H9 (cell line): ENCODE measurements around the gene DIAPH2. TPM values are rescaled to one million over a fixed set of nuclear protein-coding genes. Genes with fewer than 3 reads are reported as not detected.
A peak's percentile ranks its signal among the peaks of the same experiment; 100 is the strongest.

ENCODE experiments used
- DNase-seq: peaks from one replicate; pipeline ENCODE4 v3.0.0-alpha.2; 2017
- H2AFZ ChIP-seq: one replicate; pipeline ENCODE4 v1.6.1; 2013; ENCODE audit warnings: mild to moderate bottlenecking, low read length, control low read depth, moderate library complexity
- H2AK5ac ChIP-seq: 2 replicates; pipeline ENCODE4 v1.6.1; 2013; ENCODE audit warnings: low read length, control low read depth, mixed read lengths; ENCODE audit not compliant: insufficient read length
- H2BK120ac ChIP-seq: one replicate; pipeline ENCODE4 v1.6.1; 2013; ENCODE audit warnings: low read depth, mild to moderate bottlenecking, low read length, control low read depth, inconsistent platforms; ENCODE audit not compliant: poor library complexity, severe bottlenecking
- H2BK12ac ChIP-seq: 2 replicates; pipeline ENCODE4 v1.6.1; 2013; ENCODE audit warnings: low read length, control low read depth, mixed read lengths, low read depth; ENCODE audit not compliant: insufficient read length
- H2BK15ac ChIP-seq: 2 replicates; pipeline ENCODE4 v1.6.1; 2013; ENCODE audit warnings: low read depth, low read length, control low read depth
- H2BK20ac ChIP-seq: one replicate; pipeline ENCODE4 v1.6.1; 2013; ENCODE audit warnings: low read depth, mild to moderate bottlenecking, low read length, control low read depth, inconsistent platforms; ENCODE audit not compliant: poor library complexity, severe bottlenecking
- H2BK5ac ChIP-seq: 2 replicates; pipeline ENCODE4 v1.6.1; 2013; ENCODE audit warnings: low read length, control low read depth, mixed read lengths; ENCODE audit not compliant: insufficient read length
- H3K14ac ChIP-seq: 2 replicates; pipeline ENCODE4 v1.6.1; 2013; ENCODE audit warnings: low read length, control low read depth; ENCODE audit not compliant: insufficient read depth
- H3K18ac ChIP-seq: 2 replicates; pipeline ENCODE4 v1.6.1; 2013; ENCODE audit warnings: low read depth, mild to moderate bottlenecking, mixed read lengths, low read length, control low read depth; ENCODE audit not compliant: insufficient read length
- H3K23ac ChIP-seq: 2 replicates; pipeline ENCODE4 v1.6.1; 2013; ENCODE audit warnings: low read length, control low read depth, mixed read lengths, low read depth; ENCODE audit not compliant: insufficient read length
- H3K23me2 ChIP-seq: 2 replicates; pipeline ENCODE4 v1.6.1; 2013; ENCODE audit warnings: low read depth, mild to moderate bottlenecking, mixed read lengths, low read length, control low read depth; ENCODE audit not compliant: insufficient read length, poor library complexity, severe bottlenecking
- H3K27ac ChIP-seq: 2 replicates; pipeline ENCODE4 v1.5.1; 2013; ENCODE audit warnings: low read length, control low read depth, mixed read lengths, low read depth; ENCODE audit not compliant: insufficient read length
- H3K27me3 ChIP-seq: 2 replicates; pipeline ENCODE4 v1.6.1; 2013; ENCODE audit warnings: low read length, control low read depth, inconsistent platforms; ENCODE audit not compliant: insufficient read depth
- H3K4ac ChIP-seq: 2 replicates; pipeline ENCODE4 v1.6.1; 2013; ENCODE audit warnings: low read depth, mild to moderate bottlenecking, control low read depth, inconsistent platforms, low read length, moderate library complexity
- H3K4me1 ChIP-seq: 2 replicates; pipeline ENCODE4 v1.6.1; 2013; ENCODE audit warnings: low read length, control low read depth, inconsistent platforms; ENCODE audit not compliant: insufficient read depth
- H3K4me2 ChIP-seq: 2 replicates; pipeline ENCODE4 v1.6.1; 2013; ENCODE audit warnings: low read length, control low read depth, mixed read lengths; ENCODE audit not compliant: insufficient read length, insufficient read depth
- H3K56ac ChIP-seq: 2 replicates; pipeline ENCODE4 v1.6.1; 2013; ENCODE audit warnings: low read depth, mild to moderate bottlenecking, mixed read lengths, low read length, control low read depth; ENCODE audit not compliant: insufficient read length
- H3K79me1 ChIP-seq: 2 replicates; pipeline ENCODE4 v1.6.1; 2013; ENCODE audit warnings: low read depth, mild to moderate bottlenecking, moderate library complexity, low read length, control low read depth, inconsistent platforms; ENCODE audit not compliant: insufficient read depth, poor library complexity, severe bottlenecking
- H3K79me2 ChIP-seq: 2 replicates; pipeline ENCODE4 v1.6.1; 2013; ENCODE audit warnings: low read length, control low read depth, inconsistent platforms; ENCODE audit not compliant: insufficient read depth
- H3K9ac ChIP-seq: 2 replicates; pipeline ENCODE4 v1.6.1; 2013; ENCODE audit warnings: low read length, control low read depth, mixed read lengths; ENCODE audit not compliant: insufficient read length; ENCODE audit errors: extremely low read depth
- H3K9me3 ChIP-seq: one replicate; pipeline ENCODE4 v1.6.1; 2013; ENCODE audit warnings: low read depth, low read length, inconsistent platforms; ENCODE audit not compliant: control insufficient read depth
- H3T11ph ChIP-seq: one replicate; pipeline ENCODE4 v1.6.1; 2013; ENCODE audit warnings: mild to moderate bottlenecking, low read length, control low read depth, inconsistent platforms
- H4K20me1 ChIP-seq: one replicate; pipeline ENCODE4 v1.6.1; 2013; ENCODE audit not compliant: control insufficient read depth, insufficient read length, insufficient read depth
- H4K5ac ChIP-seq: 2 replicates; pipeline ENCODE4 v1.6.1; 2013; ENCODE audit warnings: low read depth, mild to moderate bottlenecking, mixed read lengths, low read length, control low read depth; ENCODE audit not compliant: insufficient read length
- H4K8ac ChIP-seq: replicated peaks from 2 replicates; pipeline ENCODE4 v1.6.1; 2013; ENCODE audit warnings: low read length, control low read depth, mixed read lengths, low read depth; ENCODE audit not compliant: insufficient read length
- H4K91ac ChIP-seq: 2 replicates; pipeline ENCODE4 v1.6.1; 2013; ENCODE audit warnings: low read depth, mild to moderate bottlenecking, moderate library complexity, mixed read lengths, low read length, control low read depth; ENCODE audit not compliant: insufficient read length
- H3K27ac Mint-ChIP-seq, 3 experiments: 2 replicates in 2 of 3; 3 replicates in 1 of 3; pipeline ENCODE4 v1.8.0; 2020 to 2021; ENCODE audit warnings: mixed read lengths in 3 of 3, mild to moderate bottlenecking in 1 of 3, moderate library complexity in 1 of 3
- H3K27me3 Mint-ChIP-seq: 2 replicates; pipeline ENCODE4 v1.8.0; 2021; ENCODE audit warnings: low read depth, mild to moderate bottlenecking, moderate library complexity, mixed read lengths
- H3K36me3 Mint-ChIP-seq, 3 experiments: 2 replicates in 2 of 3; 3 replicates in 1 of 3; pipeline ENCODE4 v1.8.0; 2020 to 2021; ENCODE audit warnings: low read depth in 3 of 3, mixed read lengths in 3 of 3; ENCODE audit not compliant: insufficient read depth in 1 of 3
- H3K4me1 Mint-ChIP-seq, 2 experiments: 2 replicates each; pipeline ENCODE4 v1.8.0; 2020; ENCODE audit warnings: mixed read lengths in 2 of 2
- H3K4me3 Mint-ChIP-seq, 2 experiments: 2 replicates in 1 of 2; 3 replicates in 1 of 2; pipeline ENCODE4 v1.8.0; 2020 to 2021; ENCODE audit warnings: mild to moderate bottlenecking in 2 of 2, mixed read lengths in 2 of 2, moderate library complexity in 1 of 2
- H3K9me3 Mint-ChIP-seq, 2 experiments: 2 replicates in 1 of 2; 3 replicates in 1 of 2; pipeline ENCODE4 v1.8.0; 2020; ENCODE audit warnings: mild to moderate bottlenecking in 2 of 2, mixed read lengths in 2 of 2, moderate library complexity in 1 of 2
- CTCF ChIP-seq: fragments of 200-600 bp; sonication (generic); conservative IDR thresholded peaks from 3 replicates; pipeline ENCODE4 v1.8.0; 2021; ENCODE audit warnings: antibody characterized with exemption, mild to moderate bottlenecking
- WGBS: extraction: QIAGEN DNeasy Blood & Tissue Kit; methylation state at CpG from one replicate; pipeline ENCODE4 v1.1.7; 2013; ENCODE audit warnings: missing lambda C conversion rate, low lambda C conversion rate, mixed read lengths; ENCODE audit not compliant: insufficient read length; ENCODE audit errors: extremely low coverage; 5-methylcytosine and 5-hydroxymethylcytosine counted together
- total RNA-seq: library from RNA; stranded (reverse); gene quantifications from 2 replicates; pipeline ENCODE4 v1.2.1, GENCODE V29; 2021

The DIAPH2 gene
- total RNA-seq, 1 experiment from 2014 or later: 45.4 TPM

DNA sequence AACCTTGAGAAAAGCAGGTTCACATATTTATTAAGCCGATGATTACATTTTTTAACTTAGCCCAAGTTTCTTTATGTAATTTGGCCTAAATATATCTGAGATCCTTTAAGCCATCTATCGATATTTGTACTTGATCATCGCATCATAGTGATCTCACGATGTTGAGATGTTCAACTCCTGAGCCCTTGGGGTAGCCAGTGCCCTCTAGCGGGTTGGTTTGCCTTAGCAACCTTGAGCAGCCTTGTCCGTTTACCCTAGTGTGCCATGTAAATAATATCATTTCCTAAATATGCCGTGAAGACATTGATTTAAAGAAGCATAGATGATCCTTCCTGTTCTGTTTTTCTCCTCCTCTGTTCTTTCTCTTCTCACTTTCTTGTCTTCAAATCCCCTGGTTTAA is 631.3 kb downstream of the DIAPH2 start:
- no peak overlapping the region for H3K56ac ChIP-seq
- H3K79me1 ChIP-seq: peaks cover 6% of the 10 kb centered on the region
- H3K18ac ChIP-seq: no peak overlapping the region
- no peak overlapping the region for H2BK12ac ChIP-seq
- no peak overlapping the region for H2BK120ac ChIP-seq
- no peaks in the 10 kb centered on the region for H3K9me3 ChIP-seq
- H2BK5ac ChIP-seq: no peak overlapping the region
- TF ChIP-seq CTCF: peak; percentile 74
- H4K8ac ChIP-seq: no peak overlapping the region
- H3K4ac ChIP-seq: no peak overlapping the region
- H3K4me2 ChIP-seq: no peak overlapping the region
- peak; percentile 46 for DNase-seq
- WGBS: no CpG with 5 or more reads among the region's 7 CpGs
- H3K14ac ChIP-seq: no peak overlapping the region
- no peak overlapping the region for H3K27ac ChIP-seq
- no peak overlapping the region for H2AK5ac ChIP-seq
- no peak overlapping the region for H2BK20ac ChIP-seq
- no peak overlapping the region for H3K9ac ChIP-seq
- peaks cover 39 to 42% of the 10 kb centered on the region in 2 experiments for H3K4me1 Mint-ChIP-seq
- H2BK15ac ChIP-seq: no peak overlapping the region
- no peaks in the 10 kb centered on the region for H3K27me3 Mint-ChIP-seq
- peaks cover 6% of the 10 kb centered on the region; the same call in 1 of the 2 replicates for H3K4me1 ChIP-seq
- H3K23me2 ChIP-seq: no peaks in the 10 kb centered on the region
- no peaks in the 10 kb centered on the region for H4K20me1 ChIP-seq
- H4K5ac ChIP-seq: no peak overlapping the region
- H3K79me2 ChIP-seq: peaks cover 48% of the 10 kb centered on the region
- H3K9me3 Mint-ChIP-seq: 0 out of 5 replicates have a peak, but pooled peaks cover 0 to 4% of the 10 kb centered on the region in 2 experiments
- no peaks in the 10 kb centered on the region for H3K27me3 ChIP-seq
- no peak overlapping the region for H3T11ph ChIP-seq
- H2AFZ ChIP-seq: no peak overlapping the region
- no peak overlapping the region for H4K91ac ChIP-seq
- no peak overlapping the region for H3K23ac ChIP-seq
- peaks cover 12 to 72% (median 61%) of the 10 kb centered on the region in 3 experiments; a peak in 6 of 7 replicates for H3K36me3 Mint-ChIP-seq
- H3K4me3 Mint-ChIP-seq: no peak overlapping the region
- H3K27ac Mint-ChIP-seq: peak overlapping the region; percentile 17 to 90 (median 83); a peak in 5 of 7 replicates
